HCT116 (cell line): ENCODE measurements around the gene TP53. TPM values are rescaled to one million over a fixed set of nuclear protein-coding genes. Genes with fewer than 3 reads are reported as not detected.

Experiments used
- ATAC-seq: fragments of 200-7000 bp; cut with Tn5 transposase; 2 replicates; pipeline ENCODE4 v1.9.1; 2020; ENCODE audit warnings: mild to moderate bottlenecking, moderate library complexity
- BruUV-seq: library from RNA; stranded (reverse); fragments of 400-500 nt; replicated peaks from 2 replicates; lab custom pipeline; 2021; lab: Mats Ljungman, UMichigan
- CTCF ChIA-PET: fragments of 300-600 bp; sonication (Branson Sonifier 250); formaldehyde crosslinking; loops from one replicate; lab custom pipeline; 2021; ENCODE audit warnings: antibody characterized with exemption; lab: Charles Lee
- POLR2A ChIA-PET: fragments of 300-600, 350-600 bp; sonication (Branson Sonifier 250); formaldehyde crosslinking; loops from one replicate; lab custom pipeline; 2021; ENCODE audit warnings: antibody characterized with exemption; lab: Charles Lee
- RAD21 ChIA-PET, 2 experiments: fragments of 300-600 bp; sonication (Branson Sonifier 250); formaldehyde crosslinking; loops; one replicate each; lab custom pipeline; 2023; ENCODE audit warnings: low total read pairs in 2 of 2; ENCODE audit not compliant: uncharacterized antibody in 2 of 2, unreplicated experiment in 2 of 2, low non-redundant PET in 1 of 2; lab: Charles Lee
- DNase-seq: peaks from one replicate; pipeline ENCODE4 v3.0.0-alpha.2; 2010; ENCODE audit warnings: low read depth, low spot score
- H2AFZ ChIP-seq: fragments of 200-600 bp; shearing (Covaris generic), sonication (generic); 2 replicates; pipeline ENCODE4 v1.6.1; 2017; ENCODE audit warnings: low read depth, mixed run types, mixed read lengths, antibody characterized with exemption, low read length; ENCODE audit not compliant: poor library complexity, severe bottlenecking
- H3K27ac ChIP-seq: 2 replicates; pipeline ENCODE4 v1.5.1; 2012; ENCODE audit warnings: low read depth, low read length
- H3K27me3 ChIP-seq: fragments of 200-600 bp; sonication (generic); 2 replicates; pipeline ENCODE4 v1.6.1; 2016; ENCODE audit warnings: mixed run types, low read length, mixed read lengths; ENCODE audit not compliant: insufficient read depth
- H3K36me3 ChIP-seq, 2 experiments: fragments of 200-500 bp in 1 of 2; fragments of 200-600 bp in 1 of 2; sonication (Bioruptor generic) in 1 of 2; sonication (generic) in 1 of 2; 2 replicates each; pipeline versions ENCODE4 v1.5.1 to v1.6.1; 2014 to 2016; ENCODE audit warnings: low read length in 2 of 2, inconsistent platforms in 1 of 2, mixed read lengths in 1 of 2, mixed run types in 1 of 2; ENCODE audit not compliant: insufficient read depth in 2 of 2, control insufficient read depth in 1 of 2
- H3K4me1 ChIP-seq, 2 experiments: fragments of 200-600 bp in 1 of 2; sonication (generic) in 1 of 2; 2 replicates each; pipeline versions ENCODE4 v1.5.1 to v1.6.1; 2012 to 2017; ENCODE audit warnings: low read length in 2 of 2, inconsistent platforms in 1 of 2, mild to moderate bottlenecking in 1 of 2, mixed read lengths in 1 of 2, mixed run types in 1 of 2, moderate library complexity in 1 of 2; ENCODE audit not compliant: insufficient read depth in 2 of 2, control insufficient read depth in 1 of 2
- H3K4me2 ChIP-seq: fragments of 200-600 bp; sonication (generic); 2 replicates; pipeline ENCODE4 v1.6.1; 2017; ENCODE audit warnings: mixed run types, low read length, mixed read lengths
- H3K4me3 ChIP-seq, 2 experiments: fragments of 200-600 bp in 1 of 2; sonication (generic) in 1 of 2; replicated peaks in 1 of 2; 2 replicates each; pipeline ENCODE4 v1.5.1; 2011 to 2016; ENCODE audit warnings: low read length in 2 of 2, control low read depth in 1 of 2, low read depth in 1 of 2, mild to moderate bottlenecking in 1 of 2, mixed read lengths in 1 of 2, mixed run types in 1 of 2
- H3K79me2 ChIP-seq: fragments of 200-600 bp; sonication (generic); 2 replicates; pipeline ENCODE4 v1.6.1; 2017; ENCODE audit warnings: mild to moderate bottlenecking, mixed run types, low read length, moderate library complexity, mixed read lengths; ENCODE audit not compliant: insufficient read depth
- H3K9ac ChIP-seq: fragments of 200-600 bp; sonication (generic); 2 replicates; pipeline ENCODE4 v1.6.1; 2016; ENCODE audit warnings: low read length, mixed read lengths
- H3K9me2 ChIP-seq: fragments of 200-600 bp; sonication (generic), shearing (Covaris generic); 2 replicates; pipeline ENCODE4 v1.6.1; 2017; ENCODE audit warnings: mixed run types, mild to moderate bottlenecking, moderate library complexity; ENCODE audit not compliant: insufficient read depth
- H3K9me3 ChIP-seq, 2 experiments: fragments of 200-500 bp in 1 of 2; fragments of 200-600 bp in 1 of 2; sonication (Bioruptor generic) in 1 of 2; sonication (generic) in 1 of 2; 2 replicates each; pipeline ENCODE4 v1.6.1; 2014 to 2017; ENCODE audit warnings: low read length in 2 of 2, mixed read lengths in 2 of 2, inconsistent platforms in 1 of 2, low read depth in 1 of 2, mild to moderate bottlenecking in 1 of 2, mixed run types in 1 of 2, moderate library complexity in 1 of 2; ENCODE audit not compliant: control insufficient read depth in 1 of 2, insufficient read depth in 1 of 2
- H4K20me1 ChIP-seq: fragments of 200-600 bp; sonication (generic), shearing (Covaris generic); 2 replicates; pipeline ENCODE4 v1.6.1; 2017; ENCODE audit warnings: mixed run types, mild to moderate bottlenecking, moderate library complexity; ENCODE audit not compliant: insufficient read depth
- ELF1 ChIP-seq: IDR thresholded peaks from 2 replicates; pipeline ENCODE4 v1.6.1; 2012; ENCODE audit warnings: low read depth, borderline replicate concordance
- EZH2 ChIP-seq: fragments of 200-600 bp; sonication (generic); IDR thresholded peaks from 2 replicates; pipeline ENCODE4 v1.6.1; 2017; ENCODE audit warnings: antibody characterized with exemption, mixed run types
- EZH2phosphoT487 ChIP-seq: fragments of 200-600 bp; IDR thresholded peaks from 2 replicates; pipeline ENCODE4 v1.6.1; 2018; ENCODE audit warnings: antibody characterized with exemption, borderline replicate concordance
- FOSL1 ChIP-seq: IDR thresholded peaks from 2 replicates; pipeline ENCODE4 v1.6.1; 2012; ENCODE audit warnings: low read depth
- JUND ChIP-seq: IDR thresholded peaks from 2 replicates; pipeline ENCODE4 v1.6.1; 2012
- POLR2A ChIP-seq: IDR thresholded peaks from 2 replicates; pipeline ENCODE4 v1.7.0; 2011; ENCODE audit warnings: borderline replicate concordance; ENCODE audit not compliant: insufficient read depth, insufficient read length; ENCODE audit errors: extremely low read depth
- SIN3A ChIP-seq: IDR thresholded peaks from 2 replicates; pipeline ENCODE4 v1.6.1; 2012; ENCODE audit warnings: low read depth
- SP1 ChIP-seq: IDR thresholded peaks from 2 replicates; pipeline ENCODE4 v1.6.1; 2012; ENCODE audit warnings: low read depth
- SRF ChIP-seq: IDR thresholded peaks from 2 replicates; pipeline ENCODE4 v1.6.1; 2012; ENCODE audit warnings: low read depth
- TCF7L2 ChIP-seq: IDR thresholded peaks from 2 replicates; pipeline ENCODE4 v1.7.0; 2011; ENCODE audit warnings: borderline replicate concordance, inconsistent platforms; ENCODE audit not compliant: insufficient read depth, insufficient read length; ENCODE audit errors: extremely low read depth
- ZFX ChIP-seq: fragments of 450-650 bp; IDR thresholded peaks from 2 replicates; pipeline ENCODE4 v1.6.1; 2017
- ZNF274 ChIP-seq: fragments of 200-500 bp; sonication (Bioruptor generic); IDR thresholded peaks from 2 replicates; pipeline ENCODE4 v1.6.1; 2014; ENCODE audit warnings: mild to moderate bottlenecking, low read depth, low read length, inconsistent platforms
- intact Hi-C: fragments of 100-400 bp; cut with micrococcal nuclease; formaldehyde crosslinking; loops from 2 replicates; pipeline ENCODE4 v1.10.0; 2022
- total RNA-seq: library from RNA; stranded (reverse); gene quantifications from one replicate; pipeline ENCODE4 v1.2.1, GENCODE V29; 2021; ENCODE audit not compliant: unreplicated experiment
- TF ChIP-seq, protein P1 (sequence below): IDR thresholded peaks from 2 replicates; pipeline ENCODE4 v1.6.1; 2012
- TF ChIP-seq, protein P2 (sequence below), 3 experiments: fragments of 200-600 bp in 1 of 3; sonication (generic) in 1 of 3; IDR thresholded peaks in 2 of 3; conservative IDR thresholded peaks in 1 of 3; 2 replicates each; pipeline ENCODE4 v1.5.1; 2012 to 2017; ENCODE audit warnings: low read depth in 2 of 3, low read length in 2 of 3, antibody characterized with exemption in 1 of 3, borderline replicate concordance in 1 of 3, control low read depth in 1 of 3, mild to moderate bottlenecking in 1 of 3, mixed read lengths in 1 of 3, mixed run types in 1 of 3, moderate library complexity in 1 of 3; ENCODE audit not compliant: insufficient read depth in 1 of 3

The TP53 gene
- total RNA-seq, 1 experiment from 2014 or later, result 110 TPM

DNA sequence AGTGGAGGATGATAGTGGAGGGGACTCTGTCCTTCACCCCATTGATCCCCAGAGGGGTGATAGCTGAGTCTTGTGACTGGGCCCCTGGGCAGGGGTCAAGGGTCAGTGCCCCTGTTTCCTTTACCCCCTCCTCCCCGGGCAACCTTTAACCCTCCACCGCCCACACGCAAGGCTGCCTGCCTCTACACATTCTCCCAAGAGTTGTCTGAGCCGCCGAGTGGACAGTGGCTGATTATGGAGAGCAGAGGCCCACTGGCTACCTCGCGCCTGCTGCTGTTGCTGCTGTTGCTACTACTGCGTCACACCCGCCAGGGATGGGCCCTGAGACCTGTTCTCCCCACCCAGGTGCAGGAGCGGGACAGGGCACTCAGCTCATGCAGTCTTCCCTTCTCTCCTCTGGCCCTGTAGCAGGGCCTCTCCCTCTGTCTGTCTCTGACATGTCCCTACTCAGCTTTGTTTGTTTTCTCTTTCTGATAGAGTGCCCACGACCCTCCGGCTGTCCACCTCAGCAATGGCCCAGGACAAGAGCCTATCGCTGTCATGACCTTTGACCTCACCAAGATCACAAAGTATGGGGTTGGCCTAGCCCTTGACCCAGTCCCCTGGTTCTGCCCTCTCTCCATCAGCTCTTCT, 57.2 kb downstream of the TP53 start, which contains the start of gene SHBG:
SHBG (plus strand) TSS at position 197 of the 633 bp plus-strand sequence; CDS start at position 235, 38 bp downstream.
- Histone ChIP-seq H2AFZ (no peak within 1 kb of the TSS), H3K4me2 (no peak within 1 kb of the TSS), H4K20me1 (no peaks in the 10 kb centered on the region), H3K4me1 (peaks cover 4 to 20% of the 10 kb centered on the region in 2 experiments), H3K79me2 (peaks cover 5% of the 10 kb centered on the region; the same call in 1 of the 2 replicates), H3K27ac (no peak within 1 kb of the TSS), H3K9me3 (no peaks in the 10 kb centered on the region), H3K27me3 (no peaks in the 10 kb centered on the region), H3K9ac (no peak within 1 kb of the TSS), H3K9me2 (no peaks in the 10 kb centered on the region), H3K36me3 (no peaks in the 10 kb centered on the region), H3K4me3 (no peak within 1 kb of the TSS)
- ATAC-seq (no peak), DNase-seq (no peak)
- ChIA-PET RAD21 (no interaction called here), CTCF (interaction anchor here (0.7 to 5.4 kb wide), 2 partner anchors 43 to 57 kb away, joined by 3 to 54 read pairs; partner anchors contain the start of genes TP53 and WRAP53), POLR2A (interaction anchor here (1.6 to 3.7 kb wide), 2 partner anchors 15 to 57 kb away, joined by 4 to 31 read pairs; partner anchors contain the start of genes FXR2, TP53 and WRAP53)
- intact Hi-C loops, result loop anchor here (5.0 kb wide), 1 partner anchor 427 kb away; no protein-coding TSS in a partner anchor
- BruUV-seq, result no TSS peak
- no peak for TF ChIP-seq SP1
- TF ChIP-seq ZFX, result no peak
- TF ChIP-seq POLR2A, result no peak
- TF ChIP-seq ZNF274, result no peak
- TF ChIP-seq, protein P1, sequence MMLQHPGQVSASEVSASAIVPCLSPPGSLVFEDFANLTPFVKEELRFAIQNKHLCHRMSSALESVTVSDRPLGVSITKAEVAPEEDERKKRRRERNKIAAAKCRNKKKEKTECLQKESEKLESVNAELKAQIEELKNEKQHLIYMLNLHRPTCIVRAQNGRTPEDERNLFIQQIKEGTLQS, result no peak
- TF ChIP-seq SRF, result no peak
- TF ChIP-seq JUND, result no peak
- no peak for TF ChIP-seq TCF7L2
- no peak for TF ChIP-seq EZH2
- TF ChIP-seq EZH2phosphoT487, result no peak
- TF ChIP-seq SIN3A, result no peak
- TF ChIP-seq FOSL1, result no peak
- TF ChIP-seq, protein P2, sequence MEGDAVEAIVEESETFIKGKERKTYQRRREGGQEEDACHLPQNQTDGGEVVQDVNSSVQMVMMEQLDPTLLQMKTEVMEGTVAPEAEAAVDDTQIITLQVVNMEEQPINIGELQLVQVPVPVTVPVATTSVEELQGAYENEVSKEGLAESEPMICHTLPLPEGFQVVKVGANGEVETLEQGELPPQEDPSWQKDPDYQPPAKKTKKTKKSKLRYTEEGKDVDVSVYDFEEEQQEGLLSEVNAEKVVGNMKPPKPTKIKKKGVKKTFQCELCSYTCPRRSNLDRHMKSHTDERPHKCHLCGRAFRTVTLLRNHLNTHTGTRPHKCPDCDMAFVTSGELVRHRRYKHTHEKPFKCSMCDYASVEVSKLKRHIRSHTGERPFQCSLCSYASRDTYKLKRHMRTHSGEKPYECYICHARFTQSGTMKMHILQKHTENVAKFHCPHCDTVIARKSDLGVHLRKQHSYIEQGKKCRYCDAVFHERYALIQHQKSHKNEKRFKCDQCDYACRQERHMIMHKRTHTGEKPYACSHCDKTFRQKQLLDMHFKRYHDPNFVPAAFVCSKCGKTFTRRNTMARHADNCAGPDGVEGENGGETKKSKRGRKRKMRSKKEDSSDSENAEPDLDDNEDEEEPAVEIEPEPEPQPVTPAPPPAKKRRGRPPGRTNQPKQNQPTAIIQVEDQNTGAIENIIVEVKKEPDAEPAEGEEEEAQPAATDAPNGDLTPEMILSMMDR (IDR thresholded peaks at IDR 0.05 in 2 of 3, conservative IDR thresholded peaks at IDR 0.05 in 1 of 3; ENCODE audit: borderline replicate concordance in 1 of 3, insufficient read depth in 1 of 3, low read depth in 2 of 3, low read length in 2 of 3), result no peak
- no peak for TF ChIP-seq ELF1
